GM12865 (cell line): Measurements from ENCODE around the gene BAZ2B.

ENCODE experiments used
- DNase-seq: peaks from one replicate; pipeline ENCODE4 v3.0.0; 2010; ENCODE audit warnings: low read depth
- H3K4me3 ChIP-seq: 2 replicates; pipeline ENCODE4 v1.5.1; 2011; ENCODE audit warnings: mild to moderate bottlenecking, low read depth, low read length, control low read depth
- TF ChIP-seq, protein P1 (sequence below): IDR thresholded peaks from 2 replicates; pipeline ENCODE4 v1.5.1; 2011; ENCODE audit warnings: low read length, control low read depth, low read depth, inconsistent platforms; ENCODE audit not compliant: insufficient read depth; ENCODE audit errors: missing control alignments

BAZ2B gene

GRCh38 chr2:159444754-159445153, 171.6 kb downstream of the BAZ2B start:
- TF ChIP-seq, protein P1, sequence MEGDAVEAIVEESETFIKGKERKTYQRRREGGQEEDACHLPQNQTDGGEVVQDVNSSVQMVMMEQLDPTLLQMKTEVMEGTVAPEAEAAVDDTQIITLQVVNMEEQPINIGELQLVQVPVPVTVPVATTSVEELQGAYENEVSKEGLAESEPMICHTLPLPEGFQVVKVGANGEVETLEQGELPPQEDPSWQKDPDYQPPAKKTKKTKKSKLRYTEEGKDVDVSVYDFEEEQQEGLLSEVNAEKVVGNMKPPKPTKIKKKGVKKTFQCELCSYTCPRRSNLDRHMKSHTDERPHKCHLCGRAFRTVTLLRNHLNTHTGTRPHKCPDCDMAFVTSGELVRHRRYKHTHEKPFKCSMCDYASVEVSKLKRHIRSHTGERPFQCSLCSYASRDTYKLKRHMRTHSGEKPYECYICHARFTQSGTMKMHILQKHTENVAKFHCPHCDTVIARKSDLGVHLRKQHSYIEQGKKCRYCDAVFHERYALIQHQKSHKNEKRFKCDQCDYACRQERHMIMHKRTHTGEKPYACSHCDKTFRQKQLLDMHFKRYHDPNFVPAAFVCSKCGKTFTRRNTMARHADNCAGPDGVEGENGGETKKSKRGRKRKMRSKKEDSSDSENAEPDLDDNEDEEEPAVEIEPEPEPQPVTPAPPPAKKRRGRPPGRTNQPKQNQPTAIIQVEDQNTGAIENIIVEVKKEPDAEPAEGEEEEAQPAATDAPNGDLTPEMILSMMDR: no peak
- no peak for DNase-seq
- no peak overlapping the region for H3K4me3 ChIP-seq

GRCh38 chr2:159442159-159442852, 174.0 kb downstream of the BAZ2B start:
- TF ChIP-seq, protein P1: no peak
- no peak overlapping the region for H3K4me3 ChIP-seq
- DNase-seq: no peak

GRCh38 chr2:159441182-159441581, 175.2 kb downstream of the BAZ2B start:
- TF ChIP-seq, protein P1: no peak
- DNase-seq: no peak
- H3K4me3 ChIP-seq: no peak overlapping the region

DNA sequence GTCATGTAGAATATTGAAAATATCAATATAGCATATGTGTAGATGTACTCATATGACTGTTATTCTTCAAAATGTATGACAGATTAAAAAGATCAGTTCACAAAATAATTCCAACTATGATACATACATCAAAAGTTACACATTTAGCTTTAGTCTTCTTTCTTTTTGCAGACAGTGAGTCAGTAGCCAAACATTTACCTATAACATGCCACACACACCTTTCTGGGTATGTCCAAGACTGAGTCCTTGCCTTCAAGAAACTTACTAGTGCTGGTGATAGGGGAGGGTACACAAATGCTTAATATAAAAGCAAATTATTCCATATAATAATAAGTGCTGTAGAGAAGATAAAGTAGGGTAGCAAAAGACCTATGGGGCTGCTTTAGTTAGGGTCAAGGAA, 176.9 kb downstream of the BAZ2B start:
- no peak for DNase-seq

GRCh38 chr2:159438720-159439353, 177.5 kb downstream of the BAZ2B start:
- TF ChIP-seq, protein P1: no peak
- DNase-seq: no peak

More for the DNA sequence above, 176.9 kb downstream of the BAZ2B start:
- TF ChIP-seq, protein P1: no peak
- no peak overlapping the region for H3K4me3 ChIP-seq

DNA sequence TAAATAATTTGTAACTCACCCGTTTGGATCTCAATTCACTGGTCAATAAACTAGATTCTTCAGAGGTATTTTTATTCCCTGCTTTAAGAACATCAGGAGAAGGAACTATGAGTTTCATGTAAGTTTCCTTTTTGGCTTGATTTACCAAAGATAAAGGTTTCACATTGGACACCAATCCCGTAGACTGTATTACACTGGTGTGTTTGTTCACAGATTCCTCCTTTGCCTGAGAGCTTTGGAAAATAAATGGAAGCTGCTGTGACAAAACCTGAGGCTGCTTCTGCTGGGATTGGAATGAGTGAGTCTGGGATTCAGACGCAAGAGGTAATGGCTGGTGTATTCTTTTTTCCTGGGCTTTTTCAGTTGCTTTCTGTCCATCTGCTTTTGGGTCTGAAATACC, 178.1 kb downstream of the BAZ2B start:
- H3K4me3 ChIP-seq: no peak overlapping the region

More at GRCh38 chr2:159438720-159439353, 177.5 kb downstream of the BAZ2B start:
- H3K4me3 ChIP-seq: no peak overlapping the region

More for the DNA sequence above, 178.1 kb downstream of the BAZ2B start:
- DNase-seq: no peak
- TF ChIP-seq, protein P1: no peak
